ENCODE results near the gene SLC12A1.

SLC12A1 gene

GRCh38 chr15:48242535-48242934 is 36.4 kb downstream of the SLC12A1 start:
- no peak for DNase-seq (ENCODE audit: low read depth)

GRCh38 chr15:48244921-48245320 is 38.8 kb downstream of the SLC12A1 start:
- no peak for DNase-seq (ENCODE audit: low read depth)

- DNase-seq (ENCODE audit: low read depth) = no peak
Measured at GRCh38 chr15:48248414-48248813, 42.3 kb downstream of the SLC12A1 start.

GRCh38 chr15:48250640-48251076 is 44.6 kb downstream of the SLC12A1 start:
- no peak for DNase-seq (ENCODE audit: low read depth)

GRCh38 chr15:48253172-48253571 is 47.1 kb downstream of the SLC12A1 start:
- DNase-seq (ENCODE audit: low read depth) = no peak

- DNase-seq (ENCODE audit: low read depth) = no peak
Measured at GRCh38 chr15:48265135-48265534, 59.0 kb downstream of the SLC12A1 start.

GRCh38 chr15:48266024-48266689 is 60.1 kb downstream of the SLC12A1 start:
- DNase-seq (ENCODE audit: low read depth) = no peak

GRCh38 chr15:48267766-48268165 is 61.7 kb downstream of the SLC12A1 start:
- no peak for DNase-seq (ENCODE audit: low read depth)

- no peak for DNase-seq (ENCODE audit: low read depth)
Measured at GRCh38 chr15:48273049-48273448, 66.9 kb downstream of the SLC12A1 start.

GRCh38 chr15:48278666-48279065 is 72.6 kb downstream of the SLC12A1 start:
- DNase-seq (ENCODE audit: low read depth) = no peak

GRCh38 chr15:48279608-48280007 is 73.5 kb downstream of the SLC12A1 start:
- no peak for DNase-seq (ENCODE audit: low read depth)

GRCh38 chr15:48281674-48282073 is 75.6 kb downstream of the SLC12A1 start:
- no peak for DNase-seq (ENCODE audit: low read depth)

GRCh38 chr15:48282216-48282615 is 76.1 kb downstream of the SLC12A1 start:
- DNase-seq (ENCODE audit: low read depth) = no peak

GRCh38 chr15:48283396-48284145 is 77.5 kb downstream of the SLC12A1 start:
- DNase-seq (ENCODE audit: low read depth) = no peak

- DNase-seq (ENCODE audit: low read depth) = no peak
Measured at GRCh38 chr15:48285329-48286214, 79.5 kb downstream of the SLC12A1 start.

GRCh38 chr15:48289628-48290027 is 83.5 kb downstream of the SLC12A1 start:
- DNase-seq (ENCODE audit: low read depth) = no peak

GRCh38 chr15:48292458-48292857 is 86.4 kb downstream of the SLC12A1 start:
- no peak for DNase-seq (ENCODE audit: low read depth)

- DNase-seq (ENCODE audit: low read depth) = no peak
Measured at GRCh38 chr15:48297668-48298067, 91.6 kb downstream of the SLC12A1 start.

- DNase-seq (ENCODE audit: low read depth) = no peak
Measured at GRCh38 chr15:48298914-48299313, 92.8 kb downstream of the SLC12A1 start.

GRCh38 chr15:48300038-48300437 is 93.9 kb downstream of the SLC12A1 start:
- DNase-seq (ENCODE audit: low read depth) = no peak

- no peak for DNase-seq (ENCODE audit: low read depth)
Measured at GRCh38 chr15:48304398-48304797, 98.3 kb downstream of the SLC12A1 start.

GRCh38 chr15:48306639-48307038 is 100.5 kb downstream of the SLC12A1 start:
- DNase-seq (ENCODE audit: low read depth) = no peak

- DNase-seq (ENCODE audit: low read depth) = no peak
Measured at GRCh38 chr15:48307586-48307985, 101.5 kb downstream of the SLC12A1 start.
